Neural crest cell (in vitro differentiated cells): Measurements from ENCODE around the gene GABRD. TPM values are rescaled to one million over a fixed set of nuclear protein-coding genes. Genes with fewer than 3 reads are reported as not detected.

ENCODE experiments used
- DNase-seq: peaks from one replicate; pipeline ENCODE4 v3.0.0; 2021; ENCODE audit warnings: low read depth, mixed read lengths, low spot score
- H3K27ac Mint-ChIP-seq: one replicate; pipeline ENCODE4 v1.8.0; 2021; ENCODE audit warnings: mild to moderate bottlenecking, mixed read lengths; ENCODE audit not compliant: unreplicated experiment
- H3K27me3 Mint-ChIP-seq: 2 replicates; pipeline ENCODE4 v1.8.0; 2021; ENCODE audit warnings: low read depth, mild to moderate bottlenecking, mixed read lengths
- H3K36me3 Mint-ChIP-seq: 2 replicates; pipeline ENCODE4 v1.8.0; 2021; ENCODE audit warnings: low read depth, mild to moderate bottlenecking, mixed read lengths
- H3K4me1 Mint-ChIP-seq: 2 replicates; pipeline ENCODE4 v1.8.0; 2021; ENCODE audit warnings: mixed read lengths
- H3K4me3 Mint-ChIP-seq: one replicate; pipeline ENCODE4 v1.8.0; 2021; ENCODE audit warnings: mild to moderate bottlenecking, mixed read lengths
- H3K9me3 Mint-ChIP-seq: 2 replicates; pipeline ENCODE4 v1.8.0; 2021; ENCODE audit warnings: mixed read lengths
- total RNA-seq: library from RNA; stranded (reverse); gene quantifications from 2 replicates; pipeline ENCODE4 v1.2.1, GENCODE V29; 2021
- TF ChIP-seq, protein P1 (sequence below): fragments of 200-600 bp; sonication (generic); conservative IDR thresholded peaks from 2 replicates; pipeline ENCODE4 v1.5.0; 2021; ENCODE audit warnings: antibody characterized with exemption, mild to moderate bottlenecking

GABRD gene
- total RNA-seq, 1 donor from 2014 or later = 0.54 TPM

- H3K9me3 Mint-ChIP-seq = peaks cover 11% of the 10 kb centered on the region
- peaks cover 15% of the 10 kb centered on the region for H3K36me3 Mint-ChIP-seq
- no peaks in the 10 kb centered on the region for H3K27me3 Mint-ChIP-seq
- H3K4me1 Mint-ChIP-seq = peaks cover 1% of the 10 kb centered on the region
- TF ChIP-seq, protein P1, sequence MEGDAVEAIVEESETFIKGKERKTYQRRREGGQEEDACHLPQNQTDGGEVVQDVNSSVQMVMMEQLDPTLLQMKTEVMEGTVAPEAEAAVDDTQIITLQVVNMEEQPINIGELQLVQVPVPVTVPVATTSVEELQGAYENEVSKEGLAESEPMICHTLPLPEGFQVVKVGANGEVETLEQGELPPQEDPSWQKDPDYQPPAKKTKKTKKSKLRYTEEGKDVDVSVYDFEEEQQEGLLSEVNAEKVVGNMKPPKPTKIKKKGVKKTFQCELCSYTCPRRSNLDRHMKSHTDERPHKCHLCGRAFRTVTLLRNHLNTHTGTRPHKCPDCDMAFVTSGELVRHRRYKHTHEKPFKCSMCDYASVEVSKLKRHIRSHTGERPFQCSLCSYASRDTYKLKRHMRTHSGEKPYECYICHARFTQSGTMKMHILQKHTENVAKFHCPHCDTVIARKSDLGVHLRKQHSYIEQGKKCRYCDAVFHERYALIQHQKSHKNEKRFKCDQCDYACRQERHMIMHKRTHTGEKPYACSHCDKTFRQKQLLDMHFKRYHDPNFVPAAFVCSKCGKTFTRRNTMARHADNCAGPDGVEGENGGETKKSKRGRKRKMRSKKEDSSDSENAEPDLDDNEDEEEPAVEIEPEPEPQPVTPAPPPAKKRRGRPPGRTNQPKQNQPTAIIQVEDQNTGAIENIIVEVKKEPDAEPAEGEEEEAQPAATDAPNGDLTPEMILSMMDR = no peak
- no peak overlapping the region for H3K27ac Mint-ChIP-seq
- DNase-seq = no peak
- H3K4me3 Mint-ChIP-seq = no peak overlapping the region
Measured at GRCh38 chr1:2079396-2080085, 60.4 kb downstream of the GABRD start.

DNA sequence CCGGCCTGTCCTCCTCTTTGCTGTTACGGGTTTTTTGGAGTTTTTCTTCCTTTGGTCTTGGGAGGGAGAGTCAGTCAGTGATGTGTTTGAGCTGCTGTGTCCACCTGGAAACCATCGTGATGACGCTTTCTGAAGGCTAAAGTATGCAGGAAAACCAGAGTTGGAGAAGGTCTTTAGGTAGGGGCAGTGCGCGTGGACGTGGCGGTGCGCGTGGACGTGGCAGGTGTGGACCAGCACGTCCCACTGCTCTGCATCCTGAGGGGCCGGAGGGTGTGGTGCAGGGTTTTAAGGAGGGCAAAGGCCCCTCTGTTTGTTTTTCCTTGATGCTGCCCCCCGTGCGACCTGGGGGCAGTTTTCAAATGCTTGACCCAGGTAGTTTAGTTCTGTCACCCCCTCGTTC, 61.0 kb downstream of the GABRD start:
- Mint-ChIP-seq H3K4me1 (no peaks in the 10 kb centered on the region), H3K27ac (no peak overlapping the region), H3K36me3 (peaks cover 15% of the 10 kb centered on the region), H3K27me3 (no peaks in the 10 kb centered on the region), H3K9me3 (peaks cover 11% of the 10 kb centered on the region), H3K4me3 (no peak overlapping the region)
- DNase-seq = no peak
- TF ChIP-seq, protein P1 = no peak

Other genes with a start within 250 kb of the GABRD start
- gene NADK, start 240.9 kb upstream of the GABRD start, total RNA-seq = 88.4 and 91.9 TPM in 2 replicates
- 470 and 474 TPM in 2 replicates for gene GNB1, start 128.3 kb upstream of the GABRD start, total RNA-seq
- 0.57 and 0.63 TPM in 2 replicates for gene CALML6, start 104.1 kb upstream of the GABRD start, total RNA-seq
- 3.7 and 4.6 TPM in 2 replicates for gene TMEM52, start 100.1 kb upstream of the GABRD start, total RNA-seq
- 0.12 and 0.32 TPM in 2 replicates for gene CFAP74, start 15.6 kb upstream of the GABRD start, total RNA-seq
- gene PRKCZ, start 31.1 kb downstream of the GABRD start, total RNA-seq = 8.6 and 10.6 TPM in 2 replicates
- gene FAAP20, start 175.4 kb downstream of the GABRD start, total RNA-seq = 80.9 and 93.7 TPM in 2 replicates
- 58.9 and 62.0 TPM in 2 replicates for gene SKI, start 209.0 kb downstream of the GABRD start, total RNA-seq